WERI-Rb-1 (cell line): ENCODE data around the gene CCM2L.

Experiments used
- DNase-seq: peaks from one replicate; pipeline ENCODE4 v3.0.0-alpha.2; 2020
- H3K27ac ChIP-seq: fragments of 250-450 bp; sonication (Bioruptor Pico); 2 replicates; pipeline ENCODE4 v1.5.1; 2020; ENCODE audit warnings: mild to moderate bottlenecking, moderate library complexity
- H3K27me3 ChIP-seq: fragments of 250-450 bp; sonication (Bioruptor Pico); 2 replicates; pipeline ENCODE4 v1.5.1; 2021; ENCODE audit warnings: mild to moderate bottlenecking, low read depth, moderate library complexity; ENCODE audit not compliant: insufficient read depth, severe bottlenecking
- H3K36me3 ChIP-seq: fragments of 250-450 bp; sonication (Bioruptor Pico); 2 replicates; pipeline ENCODE4 v1.5.1; 2020; ENCODE audit warnings: mild to moderate bottlenecking, moderate library complexity
- H3K4me3 ChIP-seq: 2 replicates; pipeline ENCODE4 v1.5.1; 2011; ENCODE audit warnings: low read depth, mild to moderate bottlenecking, control low read depth, low read length
- H3K9me3 ChIP-seq: fragments of 250-450 bp; sonication (Bioruptor Pico); 2 replicates; pipeline ENCODE4 v1.5.1; 2021; ENCODE audit warnings: mild to moderate bottlenecking, moderate library complexity; ENCODE audit not compliant: severe bottlenecking
- TF ChIP-seq, protein P1 (sequence below): IDR thresholded peaks from 2 replicates; pipeline ENCODE4 v1.5.1; 2011; ENCODE audit warnings: low read depth, mild to moderate bottlenecking, control low read depth, inconsistent platforms, low read length

Gene CCM2L

DNA sequence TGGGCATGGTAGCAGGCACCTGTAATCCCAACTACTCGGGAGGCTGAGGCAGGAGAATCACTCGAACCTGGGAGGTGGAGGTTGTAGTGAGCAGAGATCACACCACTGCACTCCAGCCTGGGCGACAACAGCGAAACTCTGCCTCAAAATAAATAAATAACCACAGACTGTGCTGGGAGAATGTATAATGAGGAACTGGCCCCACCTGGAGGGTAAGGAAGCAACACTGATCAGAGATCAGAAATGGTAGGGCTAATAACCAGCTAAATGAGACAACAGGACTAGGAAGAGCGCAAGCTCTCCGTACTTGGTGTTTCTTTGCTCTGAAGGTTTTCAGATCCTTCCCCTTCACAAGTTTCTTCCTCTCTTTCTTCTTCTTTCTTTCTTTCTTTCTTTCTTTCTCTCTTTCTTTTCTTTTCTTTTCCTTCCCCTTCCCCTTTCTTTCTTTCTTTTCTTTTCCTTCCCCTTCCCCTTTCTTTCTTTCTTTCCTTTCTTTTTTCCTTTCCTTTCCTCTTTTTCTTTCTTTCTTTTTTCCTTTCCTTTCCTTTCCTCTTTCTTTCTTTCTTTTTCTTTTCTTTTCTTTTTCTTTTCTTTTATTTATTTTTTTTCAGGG lies 14.6 kb downstream of the CCM2L start:
- H3K4me3 ChIP-seq = no peak overlapping the region
- peaks cover 23% of the 10 kb centered on the region for H3K36me3 ChIP-seq
- no peak overlapping the region for H3K27ac ChIP-seq
- DNase-seq = no peak
- no peaks in the 10 kb centered on the region for H3K9me3 ChIP-seq
- no peaks in the 10 kb centered on the region for H3K27me3 ChIP-seq
- TF ChIP-seq, protein P1, sequence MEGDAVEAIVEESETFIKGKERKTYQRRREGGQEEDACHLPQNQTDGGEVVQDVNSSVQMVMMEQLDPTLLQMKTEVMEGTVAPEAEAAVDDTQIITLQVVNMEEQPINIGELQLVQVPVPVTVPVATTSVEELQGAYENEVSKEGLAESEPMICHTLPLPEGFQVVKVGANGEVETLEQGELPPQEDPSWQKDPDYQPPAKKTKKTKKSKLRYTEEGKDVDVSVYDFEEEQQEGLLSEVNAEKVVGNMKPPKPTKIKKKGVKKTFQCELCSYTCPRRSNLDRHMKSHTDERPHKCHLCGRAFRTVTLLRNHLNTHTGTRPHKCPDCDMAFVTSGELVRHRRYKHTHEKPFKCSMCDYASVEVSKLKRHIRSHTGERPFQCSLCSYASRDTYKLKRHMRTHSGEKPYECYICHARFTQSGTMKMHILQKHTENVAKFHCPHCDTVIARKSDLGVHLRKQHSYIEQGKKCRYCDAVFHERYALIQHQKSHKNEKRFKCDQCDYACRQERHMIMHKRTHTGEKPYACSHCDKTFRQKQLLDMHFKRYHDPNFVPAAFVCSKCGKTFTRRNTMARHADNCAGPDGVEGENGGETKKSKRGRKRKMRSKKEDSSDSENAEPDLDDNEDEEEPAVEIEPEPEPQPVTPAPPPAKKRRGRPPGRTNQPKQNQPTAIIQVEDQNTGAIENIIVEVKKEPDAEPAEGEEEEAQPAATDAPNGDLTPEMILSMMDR = no peak

DNA sequence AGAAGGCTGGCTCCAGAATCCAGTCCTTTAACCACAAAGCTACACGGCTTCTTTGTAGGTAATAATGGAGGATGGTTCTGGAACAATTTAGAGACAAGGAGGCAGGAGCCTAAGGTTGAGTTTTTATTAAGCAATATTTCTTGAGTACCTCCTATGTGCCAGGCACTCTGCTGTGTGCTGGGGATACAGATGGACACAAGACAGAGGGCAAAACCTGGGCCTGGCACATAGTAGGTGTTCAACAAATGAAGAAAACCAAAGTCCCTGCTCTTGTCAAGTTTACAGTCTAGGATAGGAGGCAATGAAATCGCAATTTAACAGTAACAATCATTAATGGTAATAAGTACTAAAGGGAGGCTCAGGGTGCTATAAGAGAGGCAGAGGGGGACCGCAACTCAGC lies 17.4 kb downstream of the CCM2L start:
- TF ChIP-seq, protein P1 = no peak
- Histone ChIP-seq H3K4me3 (no peak overlapping the region), H3K36me3 (peaks cover 19% of the 10 kb centered on the region), H3K27me3 (no peaks in the 10 kb centered on the region), H3K27ac (no peak overlapping the region), H3K9me3 (no peaks in the 10 kb centered on the region)
- no peak for DNase-seq

DNA sequence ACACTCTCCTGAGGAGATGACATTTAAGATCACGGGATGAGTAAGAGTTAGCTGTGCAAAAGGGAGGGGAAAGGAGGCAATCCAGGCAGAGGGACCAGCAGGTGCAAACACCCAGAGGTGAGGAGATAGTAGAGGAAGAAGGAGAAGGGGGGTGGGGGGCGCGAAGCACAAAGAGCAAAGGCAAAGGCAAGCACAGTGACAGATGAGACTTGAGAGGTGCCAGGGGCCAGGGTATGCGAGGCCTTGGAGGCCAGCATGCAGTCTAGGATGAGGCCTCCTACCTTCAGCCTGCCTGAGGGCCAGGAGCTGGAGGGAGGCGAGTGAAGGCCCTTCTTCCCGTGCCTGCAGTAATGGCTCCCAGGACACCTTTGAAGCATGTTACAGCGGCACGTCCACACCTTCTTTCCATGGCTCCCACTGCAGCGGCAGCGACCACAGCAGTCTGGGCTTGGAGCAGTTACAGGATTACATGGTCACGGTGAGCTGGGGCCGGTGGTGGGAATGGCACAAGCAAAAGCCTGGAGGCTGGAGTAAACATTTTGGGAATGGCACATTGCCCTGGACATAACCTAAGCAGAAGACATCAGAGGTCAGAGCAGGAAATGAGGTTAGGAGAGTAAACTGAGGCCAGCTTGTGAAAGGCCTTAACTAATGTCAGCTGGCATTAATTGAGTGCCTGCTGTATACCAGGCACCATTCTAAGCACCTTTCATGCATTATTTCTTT lies 18.6 kb downstream of the CCM2L start:
- no peaks in the 10 kb centered on the region for H3K27me3 ChIP-seq
- peak overlapping the region; percentile 59 for H3K27ac ChIP-seq
- peak overlapping the region; percentile 40 for H3K4me3 ChIP-seq
- TF ChIP-seq, protein P1 = no peak
- peaks cover 9% of the 10 kb centered on the region for H3K36me3 ChIP-seq
- H3K9me3 ChIP-seq = no peaks in the 10 kb centered on the region
- peak; percentile 72 for DNase-seq

DNA sequence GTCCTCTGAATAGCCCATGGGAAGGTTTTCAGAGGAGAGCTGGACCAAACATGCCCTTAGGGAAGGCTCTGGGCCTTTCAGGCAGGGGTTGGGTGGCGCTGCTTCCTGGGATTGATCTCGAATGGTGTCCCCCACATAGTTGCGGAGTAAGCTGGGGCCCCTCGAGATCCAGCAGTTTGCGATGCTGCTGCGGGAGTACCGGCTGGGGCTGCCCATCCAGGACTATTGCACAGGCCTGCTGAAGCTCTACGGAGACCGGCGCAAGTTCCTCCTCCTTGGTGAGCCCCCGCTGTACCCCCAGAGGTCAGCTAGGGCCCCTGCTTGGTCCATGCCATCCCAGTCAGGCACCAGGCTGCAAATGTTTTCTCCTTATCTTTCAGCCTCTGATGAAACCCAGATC lies 19.3 kb downstream of the CCM2L start:
- peaks cover 4% of the 10 kb centered on the region; the same call in 1 of the 2 replicates for H3K36me3 ChIP-seq
- H3K4me3 ChIP-seq = no peak overlapping the region
- H3K27me3 ChIP-seq = no peaks in the 10 kb centered on the region
- DNase-seq = no peak
- no peak overlapping the region for H3K27ac ChIP-seq
- H3K9me3 ChIP-seq = no peaks in the 10 kb centered on the region
- TF ChIP-seq, protein P1 = no peak

DNA sequence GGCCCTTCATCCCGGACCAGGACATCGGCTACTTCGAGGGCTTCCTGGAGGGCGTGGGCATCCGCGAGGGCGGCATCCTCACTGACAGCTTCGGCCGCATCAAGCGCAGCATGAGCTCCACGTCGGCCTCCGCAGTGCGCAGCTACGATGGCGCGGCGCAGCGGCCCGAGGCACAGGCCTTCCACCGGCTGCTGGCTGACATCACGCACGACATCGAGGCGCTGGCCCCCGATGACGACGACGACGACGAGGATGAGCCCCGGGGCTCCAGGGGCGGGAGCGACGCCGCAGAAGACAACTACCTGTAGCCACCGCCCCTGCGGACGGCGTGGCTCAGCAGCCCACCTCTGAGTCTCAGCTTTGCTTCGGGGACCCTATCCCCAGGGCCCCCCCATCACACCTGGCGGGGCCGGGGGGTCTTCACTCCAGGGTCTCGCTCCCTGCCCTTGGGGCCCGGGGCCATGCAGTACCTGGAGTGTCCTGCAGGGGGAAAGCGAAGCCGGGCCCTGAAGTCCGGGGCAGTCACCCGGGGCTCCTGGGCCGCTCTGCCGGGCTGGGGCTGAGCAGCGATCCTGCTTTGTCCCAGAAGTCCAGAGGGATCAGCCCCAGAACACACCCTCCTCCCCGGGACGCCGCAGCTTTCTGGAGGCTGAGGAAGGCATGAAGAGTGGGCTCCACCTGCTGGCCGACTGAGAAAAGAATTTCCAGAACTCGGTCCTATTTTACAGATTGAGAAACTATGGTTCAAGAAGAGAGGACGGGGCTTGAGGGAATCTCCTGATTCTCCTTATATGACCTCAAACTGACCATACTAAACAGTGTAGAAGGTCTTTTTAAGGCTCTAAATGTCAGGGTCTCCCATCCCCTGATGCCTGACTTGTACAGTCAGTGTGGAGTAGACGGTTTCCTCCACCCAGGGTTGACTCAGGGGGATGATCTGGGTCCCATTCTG lies 21.0 kb downstream of the CCM2L start:
- Histone ChIP-seq H3K27me3 (no peaks in the 10 kb centered on the region), H3K27ac (no peak overlapping the region), H3K36me3 (peaks cover 4% of the 10 kb centered on the region; the same call in 1 of the 2 replicates), H3K4me3 (no peak overlapping the region), H3K9me3 (no peaks in the 10 kb centered on the region)
- DNase-seq = peak; percentile 96
- TF ChIP-seq, protein P1 = peak; percentile 76
